Activated naive CD8-positive, alpha-beta T cell treated with anti-CD3 and anti-CD28 coated beads for 36 hours (primary cell): ENCODE data around the gene CYBA. TPM values are rescaled to one million over a fixed set of nuclear protein-coding genes. Genes with fewer than 3 reads are reported as not detected.

ENCODE experiments used
- DNase-seq: peaks from one replicate; pipeline ENCODE4 v3.0.0; 2021
- H3K27ac Mint-ChIP-seq: one replicate; pipeline ENCODE4 v1.8.0; 2022; ENCODE audit warnings: mild to moderate bottlenecking, moderate library complexity, mixed read lengths
- H3K27me3 Mint-ChIP-seq: one replicate; pipeline ENCODE4 v1.8.0; 2022; ENCODE audit warnings: mild to moderate bottlenecking, mixed read lengths
- H3K36me3 Mint-ChIP-seq: one replicate; pipeline ENCODE4 v1.8.0; 2021; ENCODE audit warnings: mild to moderate bottlenecking, mixed read lengths
- H3K4me1 Mint-ChIP-seq: one replicate; pipeline ENCODE4 v1.8.0; 2021; ENCODE audit warnings: mixed read lengths
- H3K4me3 Mint-ChIP-seq: one replicate; pipeline ENCODE4 v1.8.0; 2022; ENCODE audit warnings: mild to moderate bottlenecking, moderate library complexity, mixed read lengths
- H3K9me3 Mint-ChIP-seq: one replicate; pipeline ENCODE4 v1.8.0; 2022; ENCODE audit warnings: mixed read lengths
- total RNA-seq, 2 experiments: library from RNA; stranded (reverse); gene quantifications; one replicate each; pipeline ENCODE4 v1.2.3, GENCODE V29; 2021

The CYBA gene
- total RNA-seq, 2 experiments from 2014 or later: 197 to 204 TPM

DNA sequence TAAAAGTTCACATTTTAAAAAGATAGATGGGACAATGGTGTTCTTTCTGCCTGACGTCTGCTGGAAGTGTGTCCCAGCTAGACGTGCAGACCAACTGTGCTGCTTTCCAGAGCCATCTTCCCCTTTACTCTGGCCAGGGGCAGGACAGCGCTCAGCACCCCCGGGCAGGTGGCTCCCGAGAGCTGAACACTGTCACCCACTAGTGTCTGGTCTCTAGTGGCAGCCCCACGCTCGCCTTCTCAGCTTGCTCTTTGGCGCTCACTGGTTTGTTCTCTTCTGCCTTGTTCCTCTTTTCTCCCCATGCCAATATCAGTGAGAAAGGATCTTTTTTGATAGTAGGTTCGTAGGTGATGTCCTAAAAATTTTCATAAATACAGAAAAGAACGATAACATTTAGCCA is 54.9 kb downstream of the CYBA start:
- Mint-ChIP-seq H3K27ac (no peak overlapping the region), H3K4me1 (peaks cover 20% of the 10 kb centered on the region), H3K36me3 (peaks cover 14% of the 10 kb centered on the region), H3K9me3 (no peaks in the 10 kb centered on the region), H3K27me3 (no peaks in the 10 kb centered on the region), H3K4me3 (no peak overlapping the region)
- no peak for DNase-seq

DNA sequence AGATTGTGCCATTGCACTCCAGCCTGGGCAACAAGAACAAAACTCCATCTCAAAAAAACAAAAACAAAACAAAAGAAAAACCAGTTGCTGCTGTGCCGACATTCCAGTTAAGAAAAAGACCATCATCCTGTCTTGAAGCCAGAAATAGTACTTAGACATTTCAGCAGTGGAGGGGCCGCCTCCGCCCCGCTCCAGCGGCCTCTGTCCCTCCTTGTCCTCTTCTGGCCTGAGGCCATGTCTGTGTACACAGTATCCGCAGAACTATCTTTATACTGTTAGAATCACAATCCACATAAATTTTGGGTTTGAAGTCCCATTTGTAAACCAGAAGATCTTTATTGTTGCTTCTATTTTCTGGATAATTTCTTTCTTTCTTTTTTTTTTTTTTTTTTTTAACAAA is 55.8 kb downstream of the CYBA start:
- Mint-ChIP-seq H3K9me3 (no peaks in the 10 kb centered on the region), H3K27ac (no peak overlapping the region), H3K27me3 (no peaks in the 10 kb centered on the region), H3K4me1 (peaks cover 20% of the 10 kb centered on the region), H3K4me3 (no peak overlapping the region), H3K36me3 (peaks cover 11% of the 10 kb centered on the region)
- no peak for DNase-seq

DNA sequence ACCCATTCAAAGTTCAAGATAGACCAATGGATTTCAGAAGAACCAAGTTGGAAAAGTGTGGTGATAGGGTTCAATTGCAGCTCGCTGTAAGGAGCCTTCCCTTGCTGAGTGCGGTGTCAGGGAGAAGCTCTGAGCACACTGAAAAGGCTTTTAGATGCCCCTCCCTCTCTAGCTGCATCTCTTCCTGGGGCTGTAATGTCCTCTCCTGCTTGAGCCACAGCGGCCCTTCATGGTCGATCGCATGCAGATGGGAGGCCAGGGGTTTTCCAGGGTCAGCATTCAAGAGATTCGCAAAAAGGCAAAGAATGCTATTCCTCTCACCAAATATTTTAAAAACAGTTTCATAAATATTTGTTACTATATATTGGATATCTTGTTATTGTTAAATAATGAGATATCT is 56.9 kb downstream of the CYBA start:
- Mint-ChIP-seq H3K4me3 (no peak overlapping the region), H3K9me3 (no peaks in the 10 kb centered on the region), H3K27ac (no peak overlapping the region), H3K4me1 (peaks cover 20% of the 10 kb centered on the region), H3K36me3 (peaks cover 11% of the 10 kb centered on the region), H3K27me3 (no peaks in the 10 kb centered on the region)
- no peak for DNase-seq

DNA sequence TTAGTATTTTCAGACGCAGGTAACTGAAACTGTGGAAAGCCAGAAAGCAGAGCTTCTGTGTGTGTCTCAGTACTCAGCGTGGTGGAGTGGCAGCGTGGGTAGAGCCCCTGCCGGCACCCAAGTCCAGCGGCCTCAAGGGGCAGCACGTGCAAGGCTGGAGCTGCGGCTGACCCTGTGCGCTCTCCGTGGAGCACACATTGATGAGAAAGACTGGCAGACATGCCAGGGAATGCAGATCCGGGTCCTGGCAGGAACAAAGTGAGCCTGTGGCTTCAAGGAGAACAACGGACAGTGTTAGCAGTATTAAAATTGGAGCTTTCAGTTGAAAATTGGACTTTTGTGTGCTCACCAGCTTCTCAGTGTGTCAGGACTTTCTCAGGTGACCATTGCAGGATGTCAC is 57.4 kb downstream of the CYBA start:
- H3K4me1 Mint-ChIP-seq: peaks cover 21% of the 10 kb centered on the region
- no peak overlapping the region for H3K4me3 Mint-ChIP-seq
- no peak overlapping the region for H3K27ac Mint-ChIP-seq
- H3K27me3 Mint-ChIP-seq: no peaks in the 10 kb centered on the region
- no peaks in the 10 kb centered on the region for H3K9me3 Mint-ChIP-seq
- DNase-seq: no peak
- peaks cover 11% of the 10 kb centered on the region for H3K36me3 Mint-ChIP-seq

Other genes starting within 250 kb of the CYBA start
- 1 to 10 TPM; 6.7 to 6.9 TPM for gene ZFPM1, start 197.8 kb downstream of the CYBA start, total RNA-seq
- gene ZC3H18, start 80.7 kb downstream of the CYBA start, total RNA-seq: 10 to 100 TPM; 84.3 to 86.8 TPM
- gene IL17C, start 12.5 kb downstream of the CYBA start, total RNA-seq: not detected
- 10 to 100 TPM; 53.3 to 56.6 TPM for gene MVD, start 12.0 kb upstream of the CYBA start, total RNA-seq
- gene SNAI3, start 35.5 kb upstream of the CYBA start, total RNA-seq: 1 to 10 TPM; 2.0 to 2.2 TPM
- 10 to 100 TPM; 58.7 to 59.0 TPM for gene RNF166, start 55.4 kb upstream of the CYBA start, total RNA-seq
- gene CTU2, start 55.5 kb upstream of the CYBA start, total RNA-seq: 10 to 100 TPM; 59.7 to 62.7 TPM
- gene PIEZO1, start 134.2 kb upstream of the CYBA start, total RNA-seq: 10 to 100 TPM; 86.7 to 87.0 TPM
- gene CDT1, start 152.7 kb upstream of the CYBA start, total RNA-seq: 100 to 1,000 TPM; 156 to 158 TPM
- gene APRT, start 160.9 kb upstream of the CYBA start, total RNA-seq: 100 to 1,000 TPM; 241 to 272 TPM
- gene GALNS, start 205.9 kb upstream of the CYBA start, total RNA-seq: 10 to 100 TPM; 14.7 to 14.9 TPM
- gene TRAPPC2L, start 206.1 kb upstream of the CYBA start, total RNA-seq: 10 to 100 TPM; 81.8 to 91.3 TPM
- gene PABPN1L, start 215.6 kb upstream of the CYBA start, total RNA-seq: not detected